ENCODE results near the gene GNA14. TPM values are rescaled to one million over a fixed set of nuclear protein-coding genes. Genes with fewer than 3 reads are reported as not detected.

The GNA14 gene
- total and polyA plus RNA-seq, 2 of the 8 experiments (the other 6 are each of a cell fraction or from before 2014, with no cell fraction given) = 3.4 to 6.3 TPM

DNA sequence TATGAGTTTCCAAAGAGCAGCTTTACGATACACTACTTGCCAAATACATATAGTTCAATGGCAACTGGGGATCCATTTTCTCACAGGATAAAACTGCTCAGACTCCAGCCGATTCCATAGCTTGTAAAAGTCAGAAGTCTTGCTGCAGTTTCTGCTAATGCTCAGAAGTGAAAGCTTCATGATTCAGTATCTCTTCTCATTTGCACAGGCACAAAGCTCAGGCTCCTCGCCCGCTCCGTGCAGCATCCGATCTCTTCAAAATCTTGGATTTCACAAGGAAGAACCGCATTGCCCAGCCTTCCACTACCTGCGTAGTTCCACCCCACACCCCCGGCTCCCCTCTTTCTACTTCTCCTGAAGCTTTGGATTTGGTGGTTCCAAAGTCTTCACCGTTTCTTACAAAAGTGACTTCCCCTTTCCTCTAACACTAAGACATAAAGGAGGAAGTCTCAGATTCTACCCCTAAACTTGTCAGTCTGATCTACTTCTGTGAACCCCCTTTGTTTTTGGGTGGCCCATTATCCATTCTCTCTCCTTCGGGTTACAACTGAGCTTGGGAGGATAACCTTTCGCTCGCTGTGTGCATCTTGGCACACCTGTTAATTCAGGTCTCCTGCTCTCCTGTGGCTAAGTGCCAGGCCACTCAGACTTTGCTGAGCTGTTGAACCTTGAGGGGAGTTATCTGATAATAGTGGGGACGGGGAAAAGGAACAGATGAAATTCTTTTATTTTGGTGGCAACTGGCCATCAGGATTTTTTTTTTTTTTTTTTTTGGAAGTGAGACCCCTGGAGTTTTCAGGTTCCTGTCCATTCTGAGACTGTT, 194.1 kb downstream of the GNA14 start:
- Histone ChIP-seq H3K9me3 (ENCODE audit: insufficient read depth in 2 of 2, low read depth in 1 of 2, low read length in 1 of 2) (no peaks in the 10 kb centered on the region), H3K23ac (ENCODE audit: insufficient read length) (no peak overlapping the region), H3K9ac (replicated peaks in 1 of 4; ENCODE audit: extremely low read depth in 1 of 4, low read depth in 3 of 4, low read length in 3 of 4) (no peak overlapping the region), H2BK5ac (ENCODE audit: low read depth, low read length) (no peak overlapping the region), H2BK12ac (ENCODE audit: low read depth, low read length) (no peak overlapping the region), H4K20me1 (replicated peaks in 1 of 2; ENCODE audit: control insufficient read depth in 1 of 2, insufficient read depth in 2 of 2, low read length in 2 of 2) (no peaks in the 10 kb centered on the region), H2BK15ac (ENCODE audit: low read length) (no peak overlapping the region), H3K4me1 (replicated peaks in 1 of 4; ENCODE audit: control insufficient read depth in 3 of 4, insufficient read depth in 4 of 4, low read length in 3 of 4) (peaks cover 0 to 6% (median 0%) of the 10 kb centered on the region in 4 experiments; a peak in 2 of 7 replicates), H3K4ac (replicated peaks; ENCODE audit: insufficient read length, low read depth, low read length) (no peak overlapping the region), H3K36me3 (ENCODE audit: control insufficient read depth in 2 of 4, insufficient read depth in 4 of 4, low read length in 3 of 4) (no peaks in the 10 kb centered on the region), H2BK20ac (ENCODE audit: low read length) (no peak overlapping the region), H3K79me2 (ENCODE audit: control insufficient read depth in 1 of 2, insufficient read depth in 2 of 2, low read length in 2 of 2) (no peaks in the 10 kb centered on the region), H3K79me1 (ENCODE audit: low read depth, low read length) (no peaks in the 10 kb centered on the region), H2AK5ac (ENCODE audit: low read depth, low read length) (no peak overlapping the region), H3K4me2 (ENCODE audit: insufficient read depth in 1 of 2, low read depth in 2 of 2, low read length in 2 of 2) (no peak overlapping the region), H2BK120ac (replicated peaks; ENCODE audit: low read depth, low read length) (no peak overlapping the region), H4K8ac (ENCODE audit: extremely low read depth, insufficient read depth, low read length) (no peak overlapping the region), H3K14ac (ENCODE audit: insufficient read length) (no peak overlapping the region), H3K23me2 (ENCODE audit: low read depth, low read length) (peaks cover 2% of the 10 kb centered on the region; the same call in 1 of the 2 replicates), H4K91ac (replicated peaks; ENCODE audit: insufficient read length, low read length) (no peak overlapping the region), H3K56ac (replicated peaks; ENCODE audit: insufficient read length, low read depth, low read length) (no peak overlapping the region), H4K5ac (ENCODE audit: insufficient read length, low read depth, low read length) (no peak overlapping the region), H3K18ac (ENCODE audit: extremely low read depth, low read length) (no peak overlapping the region), H3K4me3 (ENCODE audit: extremely low read depth in 1 of 4, insufficient read depth in 2 of 4, low read depth in 3 of 4, low read length in 4 of 4) (no peak overlapping the region), H2AFZ (ENCODE audit: low read length) (no peak overlapping the region), H3K27ac (ENCODE audit: low read depth, low read length) (no peak overlapping the region), H3K27me3 (replicated peaks in 1 of 4; ENCODE audit: control insufficient read depth in 3 of 4, extremely low read depth in 1 of 4, insufficient read depth in 3 of 4, low read length in 3 of 4) (no peaks in the 10 kb centered on the region)
- FAIRE-seq (no peak), DNase-seq (ENCODE audit: low read depth in 1 of 2, low spot score in 2 of 2) (no peak)
- WGBS, 2 experiments (ENCODE audit: extremely low coverage in 1 of 2, insufficient coverage in 1 of 2, insufficient read length in 1 of 2, insufficient replicate concordance in 2 of 2, low coverage in 1 of 2, low lambda C conversion rate in 2 of 2, missing lambda C conversion rate in 1 of 2) = 92% methylated on average over 14 of the region's 14 CpGs; no CpG with 5 or more reads in 1 of the 2 experiments
- CTCF ChIA-PET (ENCODE audit: partially characterized antibody) = interaction anchor here (0.9 to 14.6 kb wide), 16 partner anchors 9 to 667 kb away, joined by 3 to 384 read pairs (median 4); partner anchors contain the start of gene GNA14
- POLR2A ChIA-PET (ENCODE audit: partially characterized antibody) = interaction anchor here (1.7 kb wide), 1 partner anchor 8 kb away, joined by 4 read pairs; no protein-coding TSS in a partner anchor
- TF ChIP-seq POLR2A (IDR thresholded peaks at IDR 0.05; ENCODE audit: control extremely low read depth in 1 of 2, low read depth in 2 of 2, low read length in 2 of 2) = no peak
- no peak for TF ChIP-seq CHD1 (IDR thresholded peaks at IDR 0.05; ENCODE audit: low read depth, low read length)
- TF ChIP-seq, protein P1, sequence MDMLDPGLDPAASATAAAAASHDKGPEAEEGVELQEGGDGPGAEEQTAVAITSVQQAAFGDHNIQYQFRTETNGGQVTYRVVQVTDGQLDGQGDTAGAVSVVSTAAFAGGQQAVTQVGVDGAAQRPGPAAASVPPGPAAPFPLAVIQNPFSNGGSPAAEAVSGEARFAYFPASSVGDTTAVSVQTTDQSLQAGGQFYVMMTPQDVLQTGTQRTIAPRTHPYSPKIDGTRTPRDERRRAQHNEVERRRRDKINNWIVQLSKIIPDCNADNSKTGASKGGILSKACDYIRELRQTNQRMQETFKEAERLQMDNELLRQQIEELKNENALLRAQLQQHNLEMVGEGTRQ (IDR thresholded peaks at IDR 0.05; ENCODE audit: low read length) = no peak
- TF ChIP-seq TAF1 (IDR thresholded peaks at IDR 0.05; ENCODE audit: low read depth, low read length) = no peak
- TF ChIP-seq, protein P2, sequence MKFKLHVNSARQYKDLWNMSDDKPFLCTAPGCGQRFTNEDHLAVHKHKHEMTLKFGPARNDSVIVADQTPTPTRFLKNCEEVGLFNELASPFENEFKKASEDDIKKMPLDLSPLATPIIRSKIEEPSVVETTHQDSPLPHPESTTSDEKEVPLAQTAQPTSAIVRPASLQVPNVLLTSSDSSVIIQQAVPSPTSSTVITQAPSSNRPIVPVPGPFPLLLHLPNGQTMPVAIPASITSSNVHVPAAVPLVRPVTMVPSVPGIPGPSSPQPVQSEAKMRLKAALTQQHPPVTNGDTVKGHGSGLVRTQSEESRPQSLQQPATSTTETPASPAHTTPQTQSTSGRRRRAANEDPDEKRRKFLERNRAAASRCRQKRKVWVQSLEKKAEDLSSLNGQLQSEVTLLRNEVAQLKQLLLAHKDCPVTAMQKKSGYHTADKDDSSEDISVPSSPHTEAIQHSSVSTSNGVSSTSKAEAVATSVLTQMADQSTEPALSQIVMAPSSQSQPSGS (IDR thresholded peaks at IDR 0.05; ENCODE audit: low read length) = no peak
- no peak for TF ChIP-seq CREB1 (IDR thresholded peaks at IDR 0.05)
- TF ChIP-seq TCF12 (IDR thresholded peaks at IDR 0.05; ENCODE audit: low read depth, low read length) = no peak
- TF ChIP-seq SP2 (IDR thresholded peaks at IDR 0.05; ENCODE audit: low read length) = no peak
- no peak for TF ChIP-seq CBX8 (IDR thresholded peaks at IDR 0.05; ENCODE audit: borderline replicate concordance, low read depth, low read length)
- no peak for TF ChIP-seq HDAC2 (IDR thresholded peaks at IDR 0.05; ENCODE audit: borderline replicate concordance in 1 of 2, low read depth in 2 of 2, low read length in 2 of 2)

Measured in H1 (cell line).